Measurements from ENCODE around the gene GPER1.
"Not testable (repeated sequence)": the region's sequence is repeated elsewhere in the genome, so short reads cannot be mapped to it uniquely, and the experiment has no call there.

GPER1 gene

DNA sequence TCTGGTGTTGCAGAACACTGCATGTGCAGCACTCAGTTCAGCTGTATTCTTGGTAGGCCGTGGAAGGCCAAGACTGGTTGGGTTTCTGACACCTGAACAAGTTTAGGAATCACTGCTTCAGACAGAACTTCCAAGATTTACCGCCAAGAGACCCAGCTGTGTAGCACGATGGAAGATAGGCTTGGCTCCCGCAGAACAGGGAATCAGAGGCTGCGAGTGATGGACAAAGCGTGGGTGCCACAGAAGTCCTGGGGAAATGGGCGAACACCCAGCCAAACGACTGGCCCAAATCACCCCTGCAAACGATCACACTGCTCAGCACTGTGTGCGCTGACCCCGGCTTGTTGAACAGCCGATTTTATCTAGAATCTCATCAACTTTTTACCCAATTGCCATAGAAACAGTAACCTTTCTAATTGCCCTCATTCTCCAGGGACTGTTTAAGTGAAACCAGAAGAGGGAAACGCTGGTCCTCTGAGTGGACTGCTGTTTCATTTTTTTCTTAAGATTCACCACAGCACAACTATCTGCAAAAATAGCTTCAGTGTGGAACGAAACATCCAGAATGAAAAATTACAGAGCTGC, 54.2 kb downstream of the GPER1 start:
- no peak overlapping the region for H3K4me2 ChIP-seq (ENCODE audit: low read length)
- H3K9me2 ChIP-seq (ENCODE audit: low read depth, low read length) = no peaks in the 10 kb centered on the region
- peaks cover 20% of the 10 kb centered on the region for H3K4me1 ChIP-seq (ENCODE audit: insufficient read depth, low read length, severe bottlenecking)
- no peak overlapping the region for H3K27ac ChIP-seq (ENCODE audit: low read depth, low read length, poor library complexity, severe bottlenecking)
- no peaks in the 10 kb centered on the region for H3K9me3 ChIP-seq (ENCODE audit: low read length)
- no peak overlapping the region for H3K4me3 ChIP-seq (ENCODE audit: low read depth, low read length, poor library complexity, severe bottlenecking)
- H3F3A ChIP-seq (ENCODE audit: insufficient read depth, low read length) = no peaks in the 10 kb centered on the region
- no peaks in the 10 kb centered on the region for H3K36me3 ChIP-seq (ENCODE audit: insufficient read depth, low read length)
- no peaks in the 10 kb centered on the region; the same call in 1 of the 2 replicates for H3K27me3 ChIP-seq (ENCODE audit: insufficient read depth, low read length)
- H2AFZ ChIP-seq (ENCODE audit: low read length) = no peak overlapping the region
- H4K20me1 ChIP-seq (ENCODE audit: insufficient read depth, low read length) = no peaks in the 10 kb centered on the region
- TF ChIP-seq, protein P1, sequence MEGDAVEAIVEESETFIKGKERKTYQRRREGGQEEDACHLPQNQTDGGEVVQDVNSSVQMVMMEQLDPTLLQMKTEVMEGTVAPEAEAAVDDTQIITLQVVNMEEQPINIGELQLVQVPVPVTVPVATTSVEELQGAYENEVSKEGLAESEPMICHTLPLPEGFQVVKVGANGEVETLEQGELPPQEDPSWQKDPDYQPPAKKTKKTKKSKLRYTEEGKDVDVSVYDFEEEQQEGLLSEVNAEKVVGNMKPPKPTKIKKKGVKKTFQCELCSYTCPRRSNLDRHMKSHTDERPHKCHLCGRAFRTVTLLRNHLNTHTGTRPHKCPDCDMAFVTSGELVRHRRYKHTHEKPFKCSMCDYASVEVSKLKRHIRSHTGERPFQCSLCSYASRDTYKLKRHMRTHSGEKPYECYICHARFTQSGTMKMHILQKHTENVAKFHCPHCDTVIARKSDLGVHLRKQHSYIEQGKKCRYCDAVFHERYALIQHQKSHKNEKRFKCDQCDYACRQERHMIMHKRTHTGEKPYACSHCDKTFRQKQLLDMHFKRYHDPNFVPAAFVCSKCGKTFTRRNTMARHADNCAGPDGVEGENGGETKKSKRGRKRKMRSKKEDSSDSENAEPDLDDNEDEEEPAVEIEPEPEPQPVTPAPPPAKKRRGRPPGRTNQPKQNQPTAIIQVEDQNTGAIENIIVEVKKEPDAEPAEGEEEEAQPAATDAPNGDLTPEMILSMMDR (IDR thresholded peaks at IDR 0.05; ENCODE audit: low read length) = no peak
- TF ChIP-seq EZH2 (IDR thresholded peaks at IDR 0.05; ENCODE audit: borderline replicate concordance, low read length) = no peak
- H3K79me2 ChIP-seq (ENCODE audit: insufficient read depth, low read length) = no peaks in the 10 kb centered on the region
- H3K9ac ChIP-seq (ENCODE audit: low read length) = no peak overlapping the region

DNA sequence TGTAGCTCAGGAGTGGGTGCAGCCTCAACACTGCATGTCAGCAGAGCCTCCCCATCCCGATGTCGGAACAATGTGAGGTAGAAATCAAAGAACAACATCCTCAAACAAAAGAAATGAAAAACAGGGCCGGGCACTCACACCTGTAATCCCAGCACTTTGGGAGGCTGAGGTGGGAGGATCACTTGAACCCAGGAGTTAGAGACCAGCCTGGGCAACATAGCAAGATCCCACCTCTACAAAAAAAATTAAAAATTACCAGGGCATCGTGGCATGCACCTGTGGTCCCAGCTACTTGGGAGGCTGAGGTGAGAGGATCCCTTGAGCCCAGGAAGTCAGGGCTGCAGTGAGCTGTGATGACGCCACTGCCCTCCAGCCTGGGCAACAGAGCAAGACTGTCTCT, 55.1 kb downstream of the GPER1 start:
- H2AFZ ChIP-seq (ENCODE audit: low read length); H4K20me1 ChIP-seq (ENCODE audit: insufficient read depth, low read length); H3K9me2 ChIP-seq (ENCODE audit: low read depth, low read length); H3K4me3 ChIP-seq (ENCODE audit: low read depth, low read length, poor library complexity, severe bottlenecking); H3K4me2 ChIP-seq (ENCODE audit: low read length); H3K36me3 ChIP-seq (ENCODE audit: insufficient read depth, low read length); H3K79me2 ChIP-seq (ENCODE audit: insufficient read depth, low read length); H3K9ac ChIP-seq (ENCODE audit: low read length); H3F3A ChIP-seq (ENCODE audit: insufficient read depth, low read length); H3K9me3 ChIP-seq (ENCODE audit: low read length); H3K27me3 ChIP-seq (ENCODE audit: insufficient read depth, low read length); H3K27ac ChIP-seq (ENCODE audit: low read depth, low read length, poor library complexity, severe bottlenecking): not testable (repeated sequence)
- peaks cover 15% of the 10 kb centered on the region for H3K4me1 ChIP-seq (ENCODE audit: insufficient read depth, low read length, severe bottlenecking)
